HG03103 (cell line): Measurements from ENCODE around the gene FGF8.
A peak's percentile ranks its signal among the peaks of the same experiment; 100 is the strongest.
"Not testable (repeated sequence)": the region's sequence is repeated elsewhere in the genome, so short reads cannot be mapped to it uniquely, and the experiment has no call there.

Source experiments
- ATAC-seq: cut with Tn5 transposase; IDR thresholded peaks from one replicate; pipeline ENCODE4 v1.9.1; 2021; ENCODE audit warnings: low read depth; ENCODE audit not compliant: unreplicated experiment

FGF8 gene

GRCh38 chr10:101775273-101776160, at the start of gene FGF8:
FGF8 (minus strand) TSS chr10:101776114; CDS start chr10:101775900, 214 bp downstream.
- no peak for ATAC-seq

- no peak for ATAC-seq
These were observed 48.8 kb upstream of the FGF8 start for GRCh38 chr10:101824736-101825135.

GRCh38 chr10:101818872-101819633, 43.1 kb upstream of the FGF8 start:
- peak; percentile 19 for ATAC-seq

GRCh38 chr10:101818119-101818871, 42.4 kb upstream of the FGF8 start, which contains the start of gene OGA:
OGA (minus strand) TSS chr10:101818444; CDS start chr10:101818022, 422 bp downstream.
- peak; percentile 82 for ATAC-seq

- peak; percentile 3 for ATAC-seq
These were observed 41.6 kb upstream of the FGF8 start for GRCh38 chr10:101817337-101818118.

- no peak for ATAC-seq
These were observed 41.0 kb upstream of the FGF8 start for GRCh38 chr10:101816913-101817336.

- no peak for ATAC-seq
These were observed 40.5 kb upstream of the FGF8 start for GRCh38 chr10:101816376-101816775.

GRCh38 chr10:101814466-101815071, 38.7 kb upstream of the FGF8 start:
- ATAC-seq, result no peak

- ATAC-seq, result no peak
These were observed 36.7 kb upstream of the FGF8 start for GRCh38 chr10:101812606-101813005.

- no peak for ATAC-seq
These were observed 31.2 kb upstream of the FGF8 start for GRCh38 chr10:101807158-101807557.

- ATAC-seq, result no peak
These were observed 27.6 kb upstream of the FGF8 start for GRCh38 chr10:101803511-101803910.

GRCh38 chr10:101797403-101798059, 21.6 kb upstream of the FGF8 start:
- ATAC-seq, result no peak

- no peak for ATAC-seq
These were observed 17.6 kb upstream of the FGF8 start for GRCh38 chr10:101793526-101793925.

- no peak for ATAC-seq
These were observed 13.8 kb upstream of the FGF8 start for GRCh38 chr10:101789686-101790085.

GRCh38 chr10:101789231-101789630, 13.3 kb upstream of the FGF8 start:
- not testable (repeated sequence) for ATAC-seq

GRCh38 chr10:101785801-101786200, 9.9 kb upstream of the FGF8 start:
- no peak for ATAC-seq

- no peak for ATAC-seq
These were observed 8.6 kb upstream of the FGF8 start for GRCh38 chr10:101784558-101784957.

GRCh38 chr10:101783736-101784118, 7.8 kb upstream of the FGF8 start:
- ATAC-seq, result no peak
